Osteoblast (primary cell): ENCODE data around the gene CPZ. TPM values are rescaled to one million over a fixed set of nuclear protein-coding genes. Genes with fewer than 3 reads are reported as not detected.

Source experiments
- DNase-seq: peaks from one replicate; pipeline ENCODE4 v3.0.0; 2011; ENCODE audit warnings: low spot score, mixed read lengths; ENCODE audit not compliant: insufficient read length; ENCODE audit errors: missing footprints
- H2AFZ ChIP-seq: 2 replicates; pipeline ENCODE4 v1.6.0; 2011; ENCODE audit warnings: mild to moderate bottlenecking, low read length
- H3K27ac ChIP-seq: 2 replicates; pipeline ENCODE4 v1.5.1; 2011; ENCODE audit warnings: mild to moderate bottlenecking, low read depth, low read length, moderate library complexity
- H3K27me3 ChIP-seq: 2 replicates; pipeline ENCODE4 v1.6.0; 2012; ENCODE audit warnings: mild to moderate bottlenecking, control low read depth, inconsistent platforms, low read length, moderate library complexity; ENCODE audit not compliant: insufficient read depth
- H3K36me3 ChIP-seq: 2 replicates; pipeline ENCODE4 v1.5.1; 2011; ENCODE audit warnings: mild to moderate bottlenecking, low read length, control low read depth, moderate library complexity; ENCODE audit not compliant: insufficient read depth
- H3K4me1 ChIP-seq: 2 replicates; pipeline ENCODE4 v1.5.1; 2011; ENCODE audit warnings: mild to moderate bottlenecking, low read length, control low read depth, moderate library complexity; ENCODE audit not compliant: insufficient read depth
- H3K4me2 ChIP-seq: 2 replicates; pipeline ENCODE4 v1.6.0; 2011; ENCODE audit warnings: mild to moderate bottlenecking, low read length; ENCODE audit not compliant: insufficient read depth
- H3K4me3 ChIP-seq: fragments of 200-600 bp; sonication (generic); 3 replicates; pipeline ENCODE4 v1.5.1; 2012; ENCODE audit warnings: mild to moderate bottlenecking, low read length, inconsistent platforms; ENCODE audit not compliant: insufficient read depth
- H3K79me2 ChIP-seq: 2 replicates; pipeline ENCODE4 v1.6.0; 2012; ENCODE audit warnings: mild to moderate bottlenecking, low read length, control low read depth, inconsistent platforms; ENCODE audit not compliant: insufficient read depth
- H3K9me3 ChIP-seq: 2 replicates; pipeline ENCODE4 v1.5.1; 2011; ENCODE audit warnings: low read depth, low read length, control low read depth
- H4K20me1 ChIP-seq: 2 replicates; pipeline ENCODE4 v1.6.0; 2012; ENCODE audit warnings: mild to moderate bottlenecking, low read length, control low read depth; ENCODE audit not compliant: insufficient read depth
- total RNA-seq: library from RNA; depleted of rRNA; stranded (reverse); fragments of >200 nt; gene quantifications from 2 replicates; pipeline ENCODE4 v1.2.3, GENCODE V29; 2012
- TF ChIP-seq, protein P1 (sequence below): IDR thresholded peaks from 2 replicates; pipeline ENCODE4 v1.5.1; 2011; ENCODE audit warnings: mild to moderate bottlenecking, low read depth, low read length, moderate library complexity; ENCODE audit errors: extremely low read depth

Gene CPZ
- total RNA-seq, 1 donor, result 44.5 TPM

DNA sequence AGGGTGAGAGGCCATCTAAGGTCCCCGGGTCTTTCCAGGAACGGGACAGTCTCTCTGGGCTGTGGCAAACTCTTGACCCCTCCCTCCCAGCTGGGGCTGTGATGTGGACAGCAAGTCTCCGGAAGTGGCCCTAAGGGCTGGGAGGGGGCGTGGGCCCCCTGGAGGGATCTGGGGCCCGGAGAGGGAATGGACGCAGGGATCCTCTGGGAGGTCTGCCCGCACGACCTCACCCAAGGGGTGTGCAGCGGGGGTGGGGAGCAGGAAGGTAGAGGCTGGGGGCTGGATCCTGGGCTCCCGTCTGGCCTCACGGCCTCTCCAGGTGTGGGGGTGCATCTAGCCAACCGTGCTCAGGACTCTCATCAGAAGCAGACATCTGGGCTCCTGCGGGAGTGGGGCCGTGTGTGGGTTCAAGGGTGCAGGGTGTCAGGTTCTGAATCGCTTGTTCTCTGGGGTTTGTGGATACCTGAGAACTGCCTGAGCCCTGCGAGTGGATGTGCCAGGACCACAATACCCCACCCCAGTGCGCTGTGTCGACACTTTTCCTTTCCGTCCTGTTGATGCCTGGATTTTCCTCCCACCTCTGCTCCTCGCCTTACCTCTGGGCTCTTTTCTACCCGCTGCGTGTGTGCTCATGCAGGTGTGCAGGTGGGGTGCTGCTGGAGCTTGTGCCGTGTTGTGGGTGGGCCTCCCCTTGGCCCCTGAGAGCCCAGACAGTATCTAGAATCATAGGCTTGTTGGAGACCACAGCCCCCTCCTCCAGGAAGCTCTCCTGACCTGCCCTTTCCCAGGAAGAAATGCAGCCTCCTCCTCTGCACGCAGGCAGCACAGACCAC is 915 bp downstream of the CPZ start:
- H3K4me2 ChIP-seq, result peak overlapping the region; percentile 80
- no peaks in the 10 kb centered on the region for H3K36me3 ChIP-seq
- H4K20me1 ChIP-seq, result peaks cover 30% of the 10 kb centered on the region
- no peak overlapping the region for H3K27ac ChIP-seq
- DNase-seq, result peak; percentile 81
- TF ChIP-seq, protein P1, sequence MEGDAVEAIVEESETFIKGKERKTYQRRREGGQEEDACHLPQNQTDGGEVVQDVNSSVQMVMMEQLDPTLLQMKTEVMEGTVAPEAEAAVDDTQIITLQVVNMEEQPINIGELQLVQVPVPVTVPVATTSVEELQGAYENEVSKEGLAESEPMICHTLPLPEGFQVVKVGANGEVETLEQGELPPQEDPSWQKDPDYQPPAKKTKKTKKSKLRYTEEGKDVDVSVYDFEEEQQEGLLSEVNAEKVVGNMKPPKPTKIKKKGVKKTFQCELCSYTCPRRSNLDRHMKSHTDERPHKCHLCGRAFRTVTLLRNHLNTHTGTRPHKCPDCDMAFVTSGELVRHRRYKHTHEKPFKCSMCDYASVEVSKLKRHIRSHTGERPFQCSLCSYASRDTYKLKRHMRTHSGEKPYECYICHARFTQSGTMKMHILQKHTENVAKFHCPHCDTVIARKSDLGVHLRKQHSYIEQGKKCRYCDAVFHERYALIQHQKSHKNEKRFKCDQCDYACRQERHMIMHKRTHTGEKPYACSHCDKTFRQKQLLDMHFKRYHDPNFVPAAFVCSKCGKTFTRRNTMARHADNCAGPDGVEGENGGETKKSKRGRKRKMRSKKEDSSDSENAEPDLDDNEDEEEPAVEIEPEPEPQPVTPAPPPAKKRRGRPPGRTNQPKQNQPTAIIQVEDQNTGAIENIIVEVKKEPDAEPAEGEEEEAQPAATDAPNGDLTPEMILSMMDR, result no peak
- H3K27me3 ChIP-seq, result peaks cover 34% of the 10 kb centered on the region
- H3K4me3 ChIP-seq, result peak overlapping the region; percentile 77
- no peak overlapping the region for H2AFZ ChIP-seq
- H3K79me2 ChIP-seq, result no peaks in the 10 kb centered on the region
- peaks cover 23% of the 10 kb centered on the region for H3K4me1 ChIP-seq
- no peaks in the 10 kb centered on the region for H3K9me3 ChIP-seq

DNA sequence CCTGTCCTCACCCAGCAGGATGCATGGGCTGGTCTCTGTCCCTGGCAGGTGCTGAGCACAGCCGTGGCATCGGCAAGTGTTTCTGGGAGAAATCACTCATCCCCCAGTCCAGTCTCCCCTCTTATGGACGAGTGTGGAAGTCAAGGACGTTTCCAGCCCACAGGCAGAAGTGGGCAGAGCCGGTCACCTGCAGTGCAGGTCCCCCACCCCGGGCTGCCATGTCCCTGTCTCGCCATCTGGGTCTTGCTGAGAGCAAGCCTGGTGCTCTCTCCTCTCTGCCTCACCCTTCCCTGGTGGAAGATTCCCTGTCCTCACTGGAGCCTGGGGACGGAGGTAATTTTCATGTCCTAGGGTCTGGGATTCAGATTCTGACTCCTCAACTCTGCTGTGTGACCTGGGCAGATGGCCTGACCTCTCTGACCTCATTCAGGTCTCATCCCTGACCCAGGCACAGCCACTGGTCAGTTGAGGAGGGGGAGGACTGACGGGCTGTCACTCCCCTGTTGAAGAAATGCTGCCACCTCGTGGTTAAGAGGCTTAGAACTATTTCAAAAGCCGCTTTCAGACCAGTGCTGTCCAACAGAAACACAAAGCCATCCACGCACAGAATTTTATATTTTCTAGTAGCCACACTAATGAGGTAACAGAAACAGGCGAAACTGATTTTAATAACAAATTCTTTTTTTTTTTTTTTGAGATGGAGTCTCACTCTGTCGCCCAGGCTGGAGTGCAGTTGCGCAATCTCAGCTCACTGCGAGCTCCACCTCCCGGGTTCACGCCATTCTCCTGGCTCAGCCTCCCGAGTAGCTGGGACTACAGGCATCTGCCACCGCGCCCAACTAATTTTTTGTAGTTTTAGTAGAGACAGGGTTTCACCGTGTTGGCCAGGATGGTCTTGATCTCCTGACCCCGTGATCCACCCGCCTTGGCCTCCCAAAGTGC is 1.8 kb downstream of the CPZ start:
- DNase-seq, result peak; percentile 99
- H3K27ac ChIP-seq, result no peak overlapping the region
- H3K4me2 ChIP-seq, result peak overlapping the region; percentile 80
- peak overlapping the region; percentile 77 for H3K4me3 ChIP-seq
- H4K20me1 ChIP-seq, result peaks cover 34% of the 10 kb centered on the region
- peaks cover 34% of the 10 kb centered on the region for H3K27me3 ChIP-seq
- H3K9me3 ChIP-seq, result no peaks in the 10 kb centered on the region
- no peaks in the 10 kb centered on the region for H3K79me2 ChIP-seq
- peaks cover 23% of the 10 kb centered on the region for H3K4me1 ChIP-seq
- TF ChIP-seq, protein P1, result peak; percentile 80
- H2AFZ ChIP-seq, result no peak overlapping the region
- no peaks in the 10 kb centered on the region for H3K36me3 ChIP-seq

DNA sequence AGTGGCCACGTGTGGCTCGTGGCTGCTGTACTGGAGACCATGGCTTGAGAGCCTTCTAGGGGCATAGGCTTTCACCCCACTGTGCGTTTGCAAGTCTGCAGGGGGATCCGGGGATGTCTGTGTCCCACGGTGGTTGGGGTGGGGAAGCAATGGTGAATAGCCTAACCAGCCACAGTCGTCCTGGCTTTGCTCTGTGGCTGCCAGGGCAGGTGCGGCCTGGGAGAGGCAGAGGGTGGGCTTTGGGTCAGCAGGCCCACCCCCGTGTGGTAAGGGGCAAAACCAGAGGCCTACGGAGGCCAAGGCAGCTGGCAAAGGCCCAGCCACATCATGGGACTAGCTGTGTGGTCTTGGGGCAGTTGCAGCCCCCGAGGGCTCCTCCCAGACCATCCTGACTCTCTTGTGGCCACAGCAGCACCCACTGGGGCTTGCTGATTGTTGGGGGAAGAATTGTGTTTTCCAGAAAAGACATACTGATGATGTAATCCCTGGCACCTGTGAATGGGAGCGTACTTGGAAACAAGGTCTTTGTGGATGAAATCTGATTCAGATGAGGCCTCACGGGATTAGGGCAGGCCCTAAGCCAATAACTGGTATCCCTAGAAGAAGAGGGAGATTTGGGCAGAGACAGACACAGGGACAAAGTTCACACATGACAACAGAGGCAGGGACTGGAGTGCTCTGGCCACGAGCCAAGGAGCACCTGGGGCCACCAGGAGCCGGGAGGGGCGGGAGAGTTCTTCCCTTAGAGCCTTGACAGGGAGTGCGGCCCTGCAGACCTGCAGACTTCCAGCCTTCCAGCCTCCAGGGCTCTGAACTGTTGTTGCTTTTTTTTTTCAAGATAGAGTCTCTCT is 2.9 kb downstream of the CPZ start:
- Histone ChIP-seq H4K20me1 (peaks cover 45% of the 10 kb centered on the region), H3K27me3 (peaks cover 34% of the 10 kb centered on the region), H3K9me3 (no peaks in the 10 kb centered on the region), H3K36me3 (peaks cover 2% of the 10 kb centered on the region), H3K4me1 (peaks cover 25% of the 10 kb centered on the region), H3K4me3 (no peak overlapping the region), H3K79me2 (no peaks in the 10 kb centered on the region), H2AFZ (no peak overlapping the region), H3K4me2 (no peak overlapping the region), H3K27ac (no peak overlapping the region)
- TF ChIP-seq, protein P1, result no peak
- DNase-seq, result no peak
